Left ventricle myocardium inferior (tissue), 1 donor: ENCODE results near the gene MUC22. TPM values are rescaled to one million over a fixed set of nuclear protein-coding genes. Genes with fewer than 3 reads are reported as not detected.
"Not testable (repeated sequence)": the region's sequence is repeated elsewhere in the genome, so short reads cannot be mapped to it uniquely, and the experiment has no call there.

Experiments used
- DNase-seq: peaks from one replicate; pipeline ENCODE4 v3.0.0-alpha.2; 2020
- H3K27ac ChIP-seq: fragments of 200-600 bp; replicated peaks from 2 replicates; pipeline ENCODE4 v1.8.0; 2021
- H3K27me3 ChIP-seq: fragments of 200-600 bp; 2 replicates; pipeline ENCODE4 v1.8.0; 2021; ENCODE audit warnings: low read depth
- H3K36me3 ChIP-seq: fragments of 200-600 bp; 2 replicates; pipeline ENCODE4 v1.8.0; 2021
- H3K4me1 ChIP-seq: fragments of 200-600 bp; 2 replicates; pipeline ENCODE4 v1.8.0; 2021
- H3K4me3 ChIP-seq: fragments of 200-600 bp; 2 replicates; pipeline ENCODE4 v1.8.0; 2021; ENCODE audit warnings: mild to moderate bottlenecking, moderate library complexity
- H3K9me3 ChIP-seq: fragments of 200-600 bp; replicated peaks from 2 replicates; pipeline ENCODE4 v1.8.0; 2021
- CTCF ChIP-seq: fragments of 200-600 bp; IDR thresholded peaks from 2 replicates; pipeline ENCODE4 v1.8.0; 2021; ENCODE audit warnings: antibody characterized with exemption, mild to moderate bottlenecking, borderline replicate concordance
- intact Hi-C: fragments of 100-400 bp; cut with micrococcal nuclease; formaldehyde crosslinking; loops from one replicate; pipeline ENCODE4 v1.11.0; 2022
- total RNA-seq: library from RNA; stranded (reverse); fragmentation: NEBNext Ultra II Directional; extraction: Animal tissue kit (Norgen Biotek cat#: 25700); gene quantifications from one replicate; pipeline ENCODE4 v1.2.1, GENCODE V29; 2021
- donor health status: DM: no; HTN: yes; CAD: no; lungs with severe emphysema.

MUC22 gene
- total RNA-seq, 1 donor from 2014 or later, result 0.08 TPM

- Histone ChIP-seq H3K36me3 (no peaks in the 10 kb centered on the region), H3K4me3 (no peak overlapping the region), H3K4me1 (no peaks in the 10 kb centered on the region), H3K9me3 (no peaks in the 10 kb centered on the region), H3K27me3 (peaks cover 7% of the 10 kb centered on the region), H3K27ac (no peak overlapping the region)
- intact Hi-C loops, result no loop called here
- TF ChIP-seq CTCF, result no peak
- no peak for DNase-seq
Measured at GRCh38 chr6:30965140-30965601, 45.1 kb upstream of the MUC22 start.

- no peaks in the 10 kb centered on the region for H3K36me3 ChIP-seq
- H3K9me3 ChIP-seq, result no peaks in the 10 kb centered on the region
- H3K27ac ChIP-seq, result no peak overlapping the region
- no peak overlapping the region for H3K4me3 ChIP-seq
- no peak for DNase-seq
- no peak for TF ChIP-seq CTCF
- H3K4me1 ChIP-seq, result no peaks in the 10 kb centered on the region
- H3K27me3 ChIP-seq, result peaks cover 7% of the 10 kb centered on the region
- intact Hi-C loops, result no loop called here
Measured at GRCh38 chr6:30966154-30966553, 44.1 kb upstream of the MUC22 start.

GRCh38 chr6:30969171-30969570 is 41.1 kb upstream of the MUC22 start:
- H3K27ac ChIP-seq, H3K4me1 ChIP-seq, DNase-seq, intact Hi-C loops, H3K36me3 ChIP-seq, H3K4me3 ChIP-seq, H3K9me3 ChIP-seq: not testable (repeated sequence)
- peaks cover 17% of the 10 kb centered on the region for H3K27me3 ChIP-seq

- no peaks in the 10 kb centered on the region for H3K4me1 ChIP-seq
- intact Hi-C loops, result no loop called here
- no peak for DNase-seq
- peaks cover 13% of the 10 kb centered on the region for H3K27me3 ChIP-seq
- H3K9me3 ChIP-seq, result no peaks in the 10 kb centered on the region
- no peak overlapping the region for H3K4me3 ChIP-seq
- no peaks in the 10 kb centered on the region for H3K36me3 ChIP-seq
- no peak for TF ChIP-seq CTCF
- H3K27ac ChIP-seq, result no peak overlapping the region
Measured at GRCh38 chr6:30970946-30971345, 39.3 kb upstream of the MUC22 start.

GRCh38 chr6:30972816-30973215 is 37.5 kb upstream of the MUC22 start:
- Histone ChIP-seq H3K4me3 (no peak overlapping the region), H3K36me3 (no peaks in the 10 kb centered on the region), H3K9me3 (no peaks in the 10 kb centered on the region), H3K27me3 (peaks cover 13% of the 10 kb centered on the region), H3K4me1 (no peaks in the 10 kb centered on the region), H3K27ac (no peak overlapping the region)
- no peak for DNase-seq
- TF ChIP-seq CTCF, result no peak
- intact Hi-C loops, result no loop called here

- H3K27me3 ChIP-seq, result peaks cover 13% of the 10 kb centered on the region
- H3K36me3 ChIP-seq, result no peaks in the 10 kb centered on the region
- no peak overlapping the region for H3K4me3 ChIP-seq
- no peak for DNase-seq
- H3K4me1 ChIP-seq, result no peaks in the 10 kb centered on the region
- no peak overlapping the region for H3K27ac ChIP-seq
- intact Hi-C loops, result no loop called here
- TF ChIP-seq CTCF, result no peak
- H3K9me3 ChIP-seq, result no peaks in the 10 kb centered on the region
Measured at GRCh38 chr6:30974490-30975252, 35.6 kb upstream of the MUC22 start.
